Endothelial cell (in vitro differentiated cells): ENCODE results near the gene COMMD10. TPM values are rescaled to one million over a fixed set of nuclear protein-coding genes. Genes with fewer than 3 reads are reported as not detected.

ENCODE experiments used
- DNase-seq: peaks from one replicate; pipeline ENCODE4 v3.0.0; 2021; ENCODE audit warnings: low spot score
- H3K27ac Mint-ChIP-seq: one replicate; pipeline ENCODE4 v1.8.0; 2021; ENCODE audit warnings: mixed read lengths, inconsistent platforms; ENCODE audit not compliant: unreplicated experiment
- H3K27me3 Mint-ChIP-seq: one replicate; pipeline ENCODE4 v1.8.0; 2021; ENCODE audit warnings: mild to moderate bottlenecking, moderate library complexity, mixed read lengths, inconsistent platforms; ENCODE audit not compliant: unreplicated experiment
- H3K36me3 Mint-ChIP-seq: one replicate; pipeline ENCODE4 v1.8.0; 2021; ENCODE audit warnings: mild to moderate bottlenecking, low read depth, mixed read lengths, inconsistent platforms; ENCODE audit not compliant: unreplicated experiment
- H3K4me1 Mint-ChIP-seq: one replicate; pipeline ENCODE4 v1.8.0; 2021; ENCODE audit warnings: mild to moderate bottlenecking, mixed read lengths, inconsistent platforms; ENCODE audit not compliant: unreplicated experiment
- H3K4me3 Mint-ChIP-seq: one replicate; pipeline ENCODE4 v1.8.0; 2021; ENCODE audit warnings: mild to moderate bottlenecking, mixed read lengths, inconsistent platforms; ENCODE audit not compliant: unreplicated experiment
- H3K9me3 Mint-ChIP-seq: one replicate; pipeline ENCODE4 v1.8.0; 2021; ENCODE audit warnings: mixed read lengths, inconsistent platforms; ENCODE audit not compliant: unreplicated experiment
- total RNA-seq: library from RNA; stranded (reverse); fragmentation: NEBNext Ultra II Directional; extraction: Animal tissue kit (Norgen Biotek cat#: 25700); gene quantifications from one replicate; pipeline ENCODE4 v1.2.1, GENCODE V29; 2021; ENCODE audit not compliant: unreplicated experiment
- TF ChIP-seq, protein P1 (sequence below): fragments of 200-600 bp; sonication (generic); IDR thresholded peaks from one replicate; pipeline ENCODE4 v1.5.0; 2021; ENCODE audit warnings: antibody characterized with exemption; ENCODE audit not compliant: unreplicated experiment

The COMMD10 gene
- total RNA-seq, 1 donor from 2014 or later = 27.8 TPM

DNA sequence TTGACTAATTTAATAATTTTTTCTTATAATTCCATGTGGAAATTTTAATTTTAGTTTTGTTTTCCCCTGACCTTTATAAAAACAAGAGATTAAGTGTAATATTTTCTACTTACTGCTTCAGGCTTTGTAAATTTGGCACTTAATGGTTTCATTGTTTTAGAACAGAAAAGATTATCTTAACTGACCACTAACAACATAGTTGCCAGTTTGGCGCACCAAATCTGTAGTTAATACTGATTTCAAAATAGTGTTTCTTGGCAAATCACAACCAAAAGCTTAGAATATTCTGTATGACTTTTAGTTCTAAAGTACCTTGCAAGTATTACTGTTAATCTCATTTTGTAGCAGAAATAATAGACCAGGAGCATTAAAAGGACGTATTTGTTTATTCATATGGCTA is 124.3 kb downstream of the COMMD10 start:
- TF ChIP-seq, protein P1, sequence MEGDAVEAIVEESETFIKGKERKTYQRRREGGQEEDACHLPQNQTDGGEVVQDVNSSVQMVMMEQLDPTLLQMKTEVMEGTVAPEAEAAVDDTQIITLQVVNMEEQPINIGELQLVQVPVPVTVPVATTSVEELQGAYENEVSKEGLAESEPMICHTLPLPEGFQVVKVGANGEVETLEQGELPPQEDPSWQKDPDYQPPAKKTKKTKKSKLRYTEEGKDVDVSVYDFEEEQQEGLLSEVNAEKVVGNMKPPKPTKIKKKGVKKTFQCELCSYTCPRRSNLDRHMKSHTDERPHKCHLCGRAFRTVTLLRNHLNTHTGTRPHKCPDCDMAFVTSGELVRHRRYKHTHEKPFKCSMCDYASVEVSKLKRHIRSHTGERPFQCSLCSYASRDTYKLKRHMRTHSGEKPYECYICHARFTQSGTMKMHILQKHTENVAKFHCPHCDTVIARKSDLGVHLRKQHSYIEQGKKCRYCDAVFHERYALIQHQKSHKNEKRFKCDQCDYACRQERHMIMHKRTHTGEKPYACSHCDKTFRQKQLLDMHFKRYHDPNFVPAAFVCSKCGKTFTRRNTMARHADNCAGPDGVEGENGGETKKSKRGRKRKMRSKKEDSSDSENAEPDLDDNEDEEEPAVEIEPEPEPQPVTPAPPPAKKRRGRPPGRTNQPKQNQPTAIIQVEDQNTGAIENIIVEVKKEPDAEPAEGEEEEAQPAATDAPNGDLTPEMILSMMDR = no peak
- Mint-ChIP-seq H3K36me3 (no peaks in the 10 kb centered on the region), H3K4me1 (no peaks in the 10 kb centered on the region), H3K4me3 (no peak overlapping the region), H3K27ac (no peak overlapping the region), H3K9me3 (no peaks in the 10 kb centered on the region), H3K27me3 (no peaks in the 10 kb centered on the region)
- no peak for DNase-seq

DNA sequence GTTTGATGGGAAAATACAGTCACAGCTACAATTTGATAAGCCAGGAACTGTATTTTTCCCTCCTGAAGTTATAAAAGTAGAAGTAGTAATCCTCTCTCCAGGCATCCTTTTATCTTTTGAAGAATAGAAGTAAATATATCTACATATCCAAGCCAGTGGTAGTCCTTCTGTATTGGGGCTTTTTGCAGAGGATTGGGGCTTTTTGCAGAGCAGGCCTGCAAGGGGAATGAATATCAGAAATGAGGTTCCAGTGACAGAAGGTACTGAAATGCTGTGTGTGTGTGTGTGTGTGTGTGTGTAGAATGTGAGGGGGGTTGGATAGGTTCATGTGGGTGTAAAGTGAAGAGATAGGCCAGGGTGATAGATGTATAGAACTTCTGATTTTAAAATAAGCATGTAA is 127.4 kb downstream of the COMMD10 start:
- no peak for DNase-seq
- TF ChIP-seq, protein P1 = no peak
- Mint-ChIP-seq H3K27ac (no peak overlapping the region), H3K27me3 (no peaks in the 10 kb centered on the region), H3K4me1 (no peaks in the 10 kb centered on the region), H3K36me3 (no peaks in the 10 kb centered on the region), H3K4me3 (no peak overlapping the region), H3K9me3 (no peaks in the 10 kb centered on the region)

DNA sequence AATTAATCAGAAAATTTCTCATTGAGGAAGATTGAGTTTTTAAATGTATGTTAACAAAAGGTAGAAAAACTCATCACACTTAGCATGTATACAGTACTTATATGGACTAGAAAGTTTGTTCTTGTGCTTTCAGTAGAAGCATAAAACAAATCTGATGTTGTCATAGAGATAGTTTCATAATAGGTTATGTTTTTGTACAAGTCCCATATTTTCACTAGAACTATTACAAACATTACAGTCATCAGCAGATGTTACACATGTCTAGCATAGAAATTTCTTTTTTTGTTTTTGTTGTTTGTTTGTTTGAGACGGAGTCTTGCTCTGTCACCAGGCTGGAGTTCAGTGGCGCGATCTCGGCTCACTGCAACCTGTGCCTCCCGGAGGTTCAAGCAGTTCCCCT is 131.4 kb downstream of the COMMD10 start:
- H3K4me1 Mint-ChIP-seq = no peaks in the 10 kb centered on the region
- no peaks in the 10 kb centered on the region for H3K36me3 Mint-ChIP-seq
- no peak overlapping the region for H3K4me3 Mint-ChIP-seq
- no peaks in the 10 kb centered on the region for H3K27me3 Mint-ChIP-seq
- TF ChIP-seq, protein P1 = no peak
- no peak overlapping the region for H3K27ac Mint-ChIP-seq
- no peaks in the 10 kb centered on the region for H3K9me3 Mint-ChIP-seq
- no peak for DNase-seq

DNA sequence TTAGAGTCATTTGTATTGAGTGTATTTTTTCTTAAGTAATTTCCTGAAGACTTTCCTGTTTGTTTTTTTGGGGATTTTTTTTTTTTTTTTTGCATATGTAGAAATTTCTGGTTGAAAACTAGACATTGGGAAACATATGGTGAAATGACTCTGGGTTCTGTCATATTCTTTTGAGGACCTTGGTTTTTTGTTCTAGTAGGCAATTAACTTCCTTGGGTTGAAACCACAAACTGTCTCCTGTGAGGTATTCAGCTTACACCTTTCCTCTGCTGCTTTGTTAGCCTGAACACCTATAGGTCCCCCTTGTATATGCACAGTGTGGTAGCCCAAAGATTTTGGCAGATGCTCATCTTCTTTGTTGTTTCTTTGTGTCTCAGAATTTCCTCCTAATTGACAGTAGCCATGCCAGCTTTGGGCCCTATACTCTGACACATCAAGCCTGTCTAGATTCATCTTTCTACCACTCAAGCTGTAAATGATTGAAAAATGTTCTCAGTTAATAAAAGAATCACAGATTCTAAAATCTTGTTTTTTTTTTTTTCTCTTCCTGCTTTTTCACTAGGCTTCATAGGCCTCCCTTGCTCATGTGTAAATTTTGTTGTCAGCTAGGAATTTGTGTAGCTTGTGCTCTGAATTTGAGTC is 140.6 kb downstream of the COMMD10 start:
- no peak overlapping the region for H3K4me3 Mint-ChIP-seq
- peaks cover 2% of the 10 kb centered on the region for H3K27me3 Mint-ChIP-seq
- DNase-seq = no peak
- H3K27ac Mint-ChIP-seq = no peak overlapping the region
- H3K4me1 Mint-ChIP-seq = peaks cover 12% of the 10 kb centered on the region
- H3K9me3 Mint-ChIP-seq = no peaks in the 10 kb centered on the region
- TF ChIP-seq, protein P1 = no peak
- no peaks in the 10 kb centered on the region for H3K36me3 Mint-ChIP-seq

DNA sequence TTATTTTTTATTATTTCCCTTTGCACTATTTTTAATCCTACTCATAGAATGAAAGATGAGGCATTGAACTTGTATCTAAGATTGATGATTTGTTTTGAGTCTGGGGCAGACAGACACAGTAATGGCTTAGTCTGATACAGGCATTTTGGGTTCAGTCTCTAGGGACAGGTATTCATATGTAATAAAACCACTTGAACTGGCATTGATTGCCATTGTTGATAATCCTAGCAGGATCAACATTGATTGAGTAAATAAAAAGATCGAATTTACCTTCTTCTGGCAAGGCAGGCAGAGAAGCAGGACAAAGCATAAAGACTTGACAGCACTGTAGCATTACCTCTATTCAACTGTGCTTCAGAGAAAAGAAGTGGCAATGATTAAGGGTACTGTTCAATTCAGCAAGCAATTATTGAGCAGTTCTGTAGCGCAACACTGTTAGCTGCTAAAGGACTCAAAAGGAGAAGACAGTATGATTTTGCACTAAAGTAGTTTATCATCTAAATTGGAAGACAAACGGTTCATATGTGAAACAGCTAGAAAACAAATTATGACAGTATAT is 144.4 kb downstream of the COMMD10 start:
- Mint-ChIP-seq H3K27me3 (peaks cover 2% of the 10 kb centered on the region), H3K4me3 (no peak overlapping the region), H3K36me3 (no peaks in the 10 kb centered on the region), H3K4me1 (peaks cover 16% of the 10 kb centered on the region), H3K27ac (no peak overlapping the region), H3K9me3 (no peaks in the 10 kb centered on the region)
- TF ChIP-seq, protein P1 = no peak
- no peak for DNase-seq
